ENCODE measurements around the gene MT1G.
"Not testable (repeated sequence)": the region's sequence is repeated elsewhere in the genome, so short reads cannot be mapped to it uniquely, and the experiment has no call there.

The MT1G gene

GRCh38 chr16:56634715-56635440 is 33.0 kb downstream of the MT1G start:
- DNase-seq, result no peak

GRCh38 chr16:56633535-56633934 is 34.3 kb downstream of the MT1G start:
- DNase-seq, result no peak

GRCh38 chr16:56632848-56633365 is 35.0 kb downstream of the MT1G start:
- DNase-seq, result no peak

- DNase-seq, result no peak
Measured at GRCh38 chr16:56632156-56632847, 35.6 kb downstream of the MT1G start, which contains the start of gene MT1M. Gene MT1M, plus strand, starts transcription at chr16:56632659. Its CDS starts 73 bp downstream, at chr16:56632732.

- DNase-seq, result no peak
Measured at GRCh38 chr16:56631832-56632155, 36.1 kb downstream of the MT1G start.

GRCh38 chr16:56631197-56631596 is 36.7 kb downstream of the MT1G start:
- DNase-seq, result no peak

- no peak for DNase-seq
Measured at GRCh38 chr16:56630134-56630533, 37.7 kb downstream of the MT1G start.

- DNase-seq, result no peak
Measured at GRCh38 chr16:56629531-56629930, 38.3 kb downstream of the MT1G start.

- no peak for DNase-seq
Measured at GRCh38 chr16:56628486-56629350, 39.1 kb downstream of the MT1G start.

GRCh38 chr16:56626685-56627084 is 41.2 kb downstream of the MT1G start:
- DNase-seq, result no peak

- no peak for DNase-seq
Measured at GRCh38 chr16:56625943-56626654, 41.8 kb downstream of the MT1G start.

- DNase-seq, result no peak
Measured at GRCh38 chr16:56625140-56625942, 42.5 kb downstream of the MT1G start, which contains the start of gene MT1E. Gene MT1E, plus strand, starts transcription at chr16:56625781. Its CDS starts 71 bp downstream, at chr16:56625852.

GRCh38 chr16:56623637-56624036 is 44.2 kb downstream of the MT1G start:
- no peak for DNase-seq

GRCh38 chr16:56623184-56623583 is 44.7 kb downstream of the MT1G start:
- not testable (repeated sequence) for DNase-seq

GRCh38 chr16:56621665-56622445 is 46.0 kb downstream of the MT1G start:
- not testable (repeated sequence) for DNase-seq

GRCh38 chr16:56620339-56620897 is 47.4 kb downstream of the MT1G start:
- no peak for DNase-seq

- DNase-seq, result no peak
Measured at GRCh38 chr16:56618138-56618537, 49.7 kb downstream of the MT1G start.

- DNase-seq, result no peak
Measured at GRCh38 chr16:56617212-56618085, 50.4 kb downstream of the MT1G start.

Measured in GDM1 (cell line).